Dedifferentiated amniotic fluid mesenchymal stem cell (primary cell): ENCODE data around the gene C20orf173.
"Not testable (repeated sequence)": the region's sequence is repeated elsewhere in the genome, so short reads cannot be mapped to it uniquely, and the experiment has no call there.

ENCODE experiments used
- DNase-seq: peaks from one replicate; pipeline ENCODE4 v3.0.0-alpha.2; 2016; ENCODE audit errors: extremely low spot score

The C20orf173 gene

DNA sequence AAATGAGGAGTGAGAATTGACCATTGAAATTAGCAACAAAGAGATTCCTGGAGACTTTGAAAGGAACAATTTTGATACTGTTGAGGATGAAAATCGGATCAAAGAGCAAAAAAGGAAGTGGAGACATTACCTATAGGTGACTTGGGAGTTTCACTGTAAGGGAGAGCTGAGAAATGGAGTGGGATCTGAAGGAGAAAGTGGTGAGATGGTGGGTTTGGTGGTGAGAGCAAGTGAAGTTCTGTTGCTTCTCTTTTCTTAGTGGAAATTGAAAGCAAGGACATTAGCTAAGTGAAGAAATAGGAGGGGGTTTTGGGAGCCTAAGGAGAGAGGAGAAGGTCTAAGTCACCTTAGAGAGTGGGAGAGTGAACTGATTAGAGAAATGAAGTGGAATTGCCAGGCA, 16.7 kb upstream of the C20orf173 start:
- DNase-seq: no peak

DNA sequence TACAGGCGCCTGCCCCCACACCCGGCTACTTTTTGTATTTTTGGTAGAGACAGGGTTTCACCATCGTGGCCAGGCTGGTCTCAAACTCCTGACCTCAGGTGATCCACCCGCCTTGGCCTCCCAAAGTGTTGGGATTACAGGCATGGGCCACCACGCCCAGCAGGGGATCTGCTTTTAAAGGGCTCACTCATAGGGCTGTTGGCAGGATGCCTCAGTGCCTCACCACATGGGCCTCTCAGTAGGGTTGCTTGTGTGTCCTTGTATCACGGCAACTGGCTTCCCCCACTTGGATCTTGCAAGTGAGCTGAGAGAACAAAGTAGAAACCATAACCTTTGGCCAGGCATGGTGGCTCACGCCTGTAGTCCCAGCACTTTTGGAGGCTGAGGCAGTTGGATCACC, 15.5 kb upstream of the C20orf173 start:
- not testable (repeated sequence) for DNase-seq

GRCh38 chr20:35544436-35544835, 15.0 kb upstream of the C20orf173 start:
- no peak for DNase-seq

- DNase-seq: no peak
These were observed 13.5 kb upstream of the C20orf173 start for GRCh38 chr20:35542990-35543389.

DNA sequence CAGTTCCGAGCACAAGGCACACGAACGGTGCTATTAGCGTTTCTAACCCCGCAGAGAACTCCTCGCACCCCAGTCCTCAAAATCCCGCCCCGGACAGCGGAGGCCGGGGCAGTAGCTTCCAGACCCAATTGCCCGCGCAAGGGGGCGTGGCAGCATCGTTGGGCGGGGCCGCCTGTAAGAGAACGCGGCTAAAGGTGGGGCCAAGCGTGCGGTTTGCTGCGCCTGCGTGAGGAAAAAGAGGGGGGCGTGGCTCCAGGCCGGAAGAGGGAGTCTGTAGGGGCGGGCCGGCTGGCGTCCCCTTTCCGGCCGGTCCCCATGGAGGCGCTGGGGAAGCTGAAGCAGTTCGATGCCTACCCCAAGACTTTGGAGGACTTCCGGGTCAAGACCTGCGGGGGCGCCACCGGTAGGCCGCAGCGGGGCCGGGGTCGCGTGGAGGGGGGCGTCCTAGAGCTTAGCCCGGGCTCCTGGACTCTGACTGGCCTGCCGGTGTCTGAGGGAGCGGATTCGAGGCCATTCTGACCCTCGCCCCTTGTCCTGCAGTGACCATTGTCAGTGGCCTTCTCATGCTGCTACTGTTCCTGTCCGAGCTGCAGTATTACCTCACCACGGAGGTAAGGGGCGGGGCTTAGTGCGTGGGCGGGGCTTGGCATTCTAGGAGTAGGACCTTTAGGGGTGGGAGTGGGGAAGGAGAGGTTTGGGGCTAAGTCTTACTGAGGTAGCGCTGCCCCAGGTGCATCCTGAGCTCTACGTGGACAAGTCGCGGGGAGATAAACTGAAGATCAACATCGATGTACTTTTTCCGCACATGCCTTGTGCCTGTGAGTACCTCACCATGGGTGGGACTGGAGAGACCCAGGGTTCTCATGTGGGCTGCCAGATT, 12.6 kb upstream of the C20orf173 start, which contains the start of gene ERGIC3:
Gene ERGIC3, plus strand, starts transcription at position 296 of the 880 bp plus-strand sequence. Its CDS starts 20 bp downstream, at position 316.
- peak; percentile 97 for DNase-seq

GRCh38 chr20:35541118-35541782, 11.8 kb upstream of the C20orf173 start:
- DNase-seq: no peak

DNA sequence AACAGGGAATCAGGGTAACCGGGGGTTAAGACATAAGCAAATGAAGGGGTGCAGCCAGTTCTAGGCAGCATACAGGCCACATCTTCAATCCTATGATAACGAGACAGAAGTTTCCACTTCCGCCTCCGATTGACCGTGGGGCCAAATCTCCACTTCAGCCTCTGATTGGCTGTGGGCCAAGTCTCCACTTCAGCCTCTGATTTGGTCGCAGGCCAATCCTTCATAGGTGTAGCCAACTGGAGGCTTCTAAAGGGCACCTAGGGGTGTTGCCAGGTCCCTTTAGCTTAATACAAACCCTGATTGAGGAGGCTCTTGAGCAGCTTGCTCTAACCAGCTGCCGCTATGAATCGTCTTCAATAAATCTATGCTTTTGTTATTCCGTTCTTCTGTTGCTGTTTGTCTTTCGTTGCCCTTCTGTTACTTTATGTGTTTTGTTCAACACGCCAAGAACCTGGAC, 10.3 kb upstream of the C20orf173 start:
- DNase-seq: no peak

DNA sequence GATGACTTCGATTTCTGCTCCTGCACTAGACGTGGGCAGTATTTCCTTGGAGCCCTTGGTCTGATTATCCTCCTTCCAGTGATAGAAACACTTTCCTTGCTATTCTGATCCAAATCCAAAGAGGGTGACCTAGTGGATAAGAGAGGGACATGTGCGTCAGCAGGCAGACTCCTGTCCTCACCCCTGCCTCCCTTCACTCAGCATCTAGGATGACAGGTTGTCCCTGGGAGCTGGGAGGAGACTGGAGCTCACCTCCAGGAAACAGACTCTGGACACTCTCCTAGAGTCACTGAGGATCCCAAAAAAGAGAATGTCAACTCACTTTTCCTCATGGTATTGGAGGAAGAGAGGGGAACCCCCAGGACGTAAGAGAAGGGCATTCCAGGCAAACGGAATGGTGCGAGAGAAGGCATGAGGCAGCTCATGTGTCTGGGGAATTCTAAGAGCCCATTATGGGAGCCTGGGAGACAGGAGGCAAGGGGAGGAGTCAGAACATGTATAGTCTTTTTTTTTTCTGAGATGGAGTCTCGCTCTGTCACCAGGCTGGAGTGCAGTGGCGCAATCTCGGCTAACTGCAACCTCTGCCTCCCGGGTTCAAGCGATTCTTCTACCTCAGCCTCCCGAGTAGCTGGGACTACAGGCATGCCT, 2.2 kb downstream of the C20orf173 start:
- DNase-seq: no peak

- no peak for DNase-seq
These were observed 3.8 kb downstream of the C20orf173 start for GRCh38 chr20:35525639-35526038.

- DNase-seq: no peak
These were observed 6.1 kb downstream of the C20orf173 start for GRCh38 chr20:35523298-35523888.

DNA sequence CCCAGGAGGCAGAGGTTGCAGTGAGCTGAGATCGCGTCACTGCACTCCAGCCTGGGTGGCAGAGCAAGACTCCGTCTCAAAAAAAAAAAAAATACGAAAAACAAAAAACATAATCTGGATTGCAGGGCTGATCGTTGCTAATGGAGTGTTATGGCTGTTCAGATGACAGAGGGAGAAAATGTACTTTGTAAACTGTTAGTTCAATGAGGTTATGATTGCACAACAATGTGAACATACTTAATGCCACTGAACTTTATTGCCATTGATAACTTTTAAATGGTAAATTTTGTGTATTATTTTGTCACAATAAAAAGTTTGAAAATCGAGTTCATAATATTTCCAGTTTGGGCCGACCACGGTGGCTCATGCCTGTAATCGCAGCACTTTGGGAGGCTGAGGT, 10.5 kb downstream of the C20orf173 start:
- DNase-seq: no peak

DNA sequence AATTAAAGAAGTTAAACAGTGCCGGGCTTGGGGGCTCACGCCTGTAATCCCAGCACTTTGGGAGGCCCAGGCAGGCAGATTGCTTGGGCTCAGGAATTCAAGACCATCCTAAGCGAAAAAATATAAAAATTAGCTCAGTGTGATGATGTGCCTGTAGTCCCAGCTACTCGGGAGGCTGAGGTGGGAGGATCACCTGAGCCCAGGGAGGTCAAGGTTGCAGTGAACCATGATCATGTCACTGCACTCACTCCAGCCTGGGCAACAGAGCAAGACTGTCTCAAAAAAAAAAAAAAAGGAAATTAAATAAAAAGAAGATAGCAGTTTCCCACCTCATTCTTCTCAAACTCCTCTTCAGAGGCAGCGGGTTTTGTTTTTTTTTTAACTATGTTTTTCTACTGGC, 11.7 kb downstream of the C20orf173 start:
- DNase-seq: not testable (repeated sequence)

DNA sequence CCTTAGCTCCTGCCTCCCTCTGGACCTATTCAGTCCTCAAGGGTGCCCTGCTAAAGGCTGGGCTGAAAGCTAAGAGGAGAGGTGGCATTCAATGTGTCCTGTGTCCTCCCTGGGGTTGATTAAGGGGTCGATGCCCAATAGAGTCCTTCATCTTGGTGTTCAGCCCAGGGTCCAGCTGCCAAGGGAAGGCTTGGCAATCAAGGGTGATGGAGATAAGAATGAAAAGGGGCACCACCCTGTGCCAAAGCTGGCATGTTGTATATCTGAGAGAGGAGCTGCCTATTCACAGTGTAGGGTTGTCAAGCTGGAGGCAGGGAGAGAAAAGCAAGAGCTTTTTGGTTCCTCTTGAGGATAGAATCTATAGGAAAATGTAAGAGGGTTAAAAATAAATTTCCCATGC, 12.3 kb downstream of the C20orf173 start:
- no peak for DNase-seq

- peak; percentile 40 for DNase-seq
These were observed 13.4 kb downstream of the C20orf173 start for GRCh38 chr20:35515949-35516645.

GRCh38 chr20:35515341-35515740, 14.1 kb downstream of the C20orf173 start:
- DNase-seq: no peak

- no peak for DNase-seq
These were observed 15.0 kb downstream of the C20orf173 start for GRCh38 chr20:35514371-35514932.

DNA sequence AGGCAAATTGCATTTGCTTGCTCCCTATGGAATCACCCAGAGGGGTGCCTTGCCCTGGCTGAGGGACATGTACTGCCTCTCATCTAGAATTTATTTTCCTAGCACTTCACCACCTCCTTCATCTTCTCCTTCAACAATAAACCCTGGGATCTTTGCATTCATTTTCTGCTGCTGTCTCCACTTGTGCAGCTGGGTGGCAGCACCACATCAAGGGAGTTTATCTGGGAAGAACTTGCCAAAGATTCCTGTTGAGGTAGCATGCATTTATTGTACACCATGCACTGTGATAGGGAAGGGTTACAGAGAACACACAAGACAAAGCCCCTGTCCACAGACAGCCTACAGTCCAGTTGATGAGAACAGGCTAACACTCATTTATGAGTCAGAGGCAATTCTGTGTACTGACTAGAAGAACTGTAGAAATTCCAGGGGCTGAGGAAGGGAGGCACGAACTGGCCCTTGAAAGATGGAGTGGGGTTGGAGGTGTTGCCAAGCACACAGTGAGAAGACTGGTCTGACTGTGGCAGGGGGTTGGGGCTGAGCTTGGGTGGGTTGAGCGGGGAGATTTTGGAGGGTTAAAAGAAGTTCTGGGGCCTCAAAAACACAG, 17.5 kb downstream of the C20orf173 start:
- DNase-seq: peak; percentile 26

GRCh38 chr20:35510951-35511735, 18.3 kb downstream of the C20orf173 start:
- DNase-seq: no peak

DNA sequence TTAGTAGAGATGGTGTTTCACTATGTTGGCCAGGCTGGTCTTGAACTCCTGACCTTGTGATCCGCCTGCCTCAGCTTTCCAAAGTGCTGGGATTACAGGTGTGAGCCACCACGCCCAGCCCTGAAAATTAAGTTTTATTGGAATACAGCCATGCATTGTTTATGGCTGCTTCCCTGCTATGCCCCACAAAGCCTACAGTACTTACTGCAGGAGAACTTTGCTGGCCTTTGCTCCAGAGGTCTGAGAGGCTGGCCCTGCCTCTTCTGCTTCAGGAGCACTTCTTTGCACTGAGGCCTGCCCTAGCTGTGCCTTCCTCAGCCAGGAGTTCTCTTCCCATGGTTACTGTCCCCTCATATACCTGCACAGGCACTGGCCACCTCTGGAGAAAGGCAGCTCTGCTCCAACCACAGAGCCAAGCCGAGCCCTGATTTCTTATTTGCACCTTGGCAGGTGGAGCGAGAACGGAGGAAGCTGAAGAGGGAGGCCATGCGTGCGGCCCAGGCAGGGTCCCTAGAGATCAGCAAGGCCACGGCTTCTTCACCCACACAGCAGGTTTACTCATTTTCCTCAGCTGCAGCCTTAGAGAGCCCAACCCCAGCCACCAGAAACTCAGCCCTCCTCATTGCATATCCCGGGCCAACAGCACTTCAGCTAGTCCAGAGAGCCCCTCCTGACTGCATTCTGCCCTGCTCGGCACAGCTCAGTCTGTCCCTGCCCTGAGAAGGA, 20.8 kb downstream of the C20orf173 start:
- no peak for DNase-seq
